Fibroblast of skin of back (primary cell): Measurements from ENCODE around the gene ITSN1.

ENCODE experiments used
- DNase-seq: peaks from one replicate; pipeline ENCODE4 v3.0.0-alpha.2; 2013

The ITSN1 gene

GRCh38 chr21:33938381-33938780 is 296.1 kb downstream of the ITSN1 start:
- no peak for DNase-seq

GRCh38 chr21:33939226-33939625 is 296.9 kb downstream of the ITSN1 start:
- DNase-seq, result no peak

GRCh38 chr21:33940164-33940880 is 298.0 kb downstream of the ITSN1 start:
- DNase-seq, result peak; percentile 95

- DNase-seq, result peak; percentile 70
These were observed 298.6 kb downstream of the ITSN1 start for GRCh38 chr21:33940881-33941245.

GRCh38 chr21:33942426-33942825 is 300.1 kb downstream of the ITSN1 start:
- no peak for DNase-seq

GRCh38 chr21:33943293-33943692 is 301.0 kb downstream of the ITSN1 start:
- DNase-seq, result no peak

GRCh38 chr21:33944185-33944763 is 302.0 kb downstream of the ITSN1 start:
- no peak for DNase-seq

- DNase-seq, result no peak
These were observed 303.5 kb downstream of the ITSN1 start for GRCh38 chr21:33945652-33946270.

GRCh38 chr21:33947451-33948095 is 305.3 kb downstream of the ITSN1 start:
- peak; percentile 98 for DNase-seq

- DNase-seq, result peak; percentile 36
These were observed 306.0 kb downstream of the ITSN1 start for GRCh38 chr21:33948096-33948950.

GRCh38 chr21:33948951-33949444 is 306.7 kb downstream of the ITSN1 start:
- DNase-seq, result no peak
